GM12865 (cell line): ENCODE measurements around the gene ASCL1.
A peak's percentile ranks its signal among the peaks of the same experiment; 100 is the strongest.

ENCODE experiments used
- DNase-seq: peaks from one replicate; pipeline ENCODE4 v3.0.0; 2010; ENCODE audit warnings: low read depth
- H3K4me3 ChIP-seq: 2 replicates; pipeline ENCODE4 v1.5.1; 2011; ENCODE audit warnings: mild to moderate bottlenecking, low read depth, low read length, control low read depth
- CTCF ChIP-seq: IDR thresholded peaks from 2 replicates; pipeline ENCODE4 v1.5.1; 2011; ENCODE audit warnings: low read length, control low read depth, low read depth, inconsistent platforms; ENCODE audit not compliant: insufficient read depth; ENCODE audit errors: missing control alignments

ASCL1 gene

GRCh38 chr12:102950950-102951619 lies 6.4 kb upstream of the ASCL1 start:
- no peak for TF ChIP-seq CTCF
- H3K4me3 ChIP-seq, result peak overlapping the region; percentile 28
- no peak for DNase-seq

GRCh38 chr12:102951841-102952240 lies 5.6 kb upstream of the ASCL1 start:
- no peak for DNase-seq
- TF ChIP-seq CTCF, result no peak
- H3K4me3 ChIP-seq, result no peak overlapping the region

GRCh38 chr12:102953221-102953620 lies 4.3 kb upstream of the ASCL1 start:
- no peak for DNase-seq
- H3K4me3 ChIP-seq, result no peak overlapping the region
- no peak for TF ChIP-seq CTCF

- no peak for TF ChIP-seq CTCF
- no peak for DNase-seq
- no peak overlapping the region for H3K4me3 ChIP-seq
Measured at GRCh38 chr12:102954134-102954533, 3.3 kb upstream of the ASCL1 start.

GRCh38 chr12:102955926-102956737 lies 1.3 kb upstream of the ASCL1 start:
- no peak for TF ChIP-seq CTCF
- no peak overlapping the region for H3K4me3 ChIP-seq
- no peak for DNase-seq

- TF ChIP-seq CTCF, result no peak
- no peak for DNase-seq
- peak overlapping the region; percentile 71 for H3K4me3 ChIP-seq
Measured at GRCh38 chr12:102956738-102957327, 641 bp upstream of the ASCL1 start.
